Upper lobe of left lung (tissue), 6 donors: Measurements from ENCODE around the gene DMRT3. TPM values are rescaled to one million over a fixed set of nuclear protein-coding genes. Genes with fewer than 3 reads are reported as not detected.

ENCODE experiments used
- ATAC-seq, 2 donors: fragments of 200-7000 bp; cut with Tn5 transposase; one replicate each; pipeline ENCODE4 v1.9.1; 2022; ENCODE audit warnings: mild to moderate bottlenecking in 2 of 2, moderate library complexity in 2 of 2; ENCODE audit not compliant: low FRiP score in 2 of 2
- DNase-seq, 2 donors: peaks; one replicate each; pipeline ENCODE4 v3.0.0-alpha.2; 2019 to 2020
- H3K27ac ChIP-seq, 4 donors: fragments of 200-600 bp; sonication (generic); one replicate each; pipeline ENCODE4 v1.5.1; 2016 to 2019
- H3K27me3 ChIP-seq, 4 donors: fragments of 200-600 bp; sonication (generic); one replicate each; pipeline ENCODE4 v1.5.1; 2017 to 2019
- H3K36me3 ChIP-seq, 4 donors: fragments of 200-600 bp; sonication (generic); one replicate each; pipeline ENCODE4 v1.5.1; 2016 to 2019
- H3K4me1 ChIP-seq, 4 donors: fragments of 200-600 bp; sonication (generic); one replicate each; pipeline ENCODE4 v1.5.1; 2018 to 2019
- H3K4me3 ChIP-seq, 4 donors: fragments of 200-600 bp; sonication (generic); one replicate each; pipeline ENCODE4 v1.5.1; 2017 to 2019; ENCODE audit warnings: mild to moderate bottlenecking in 2 of 4, moderate library complexity in 1 of 4
- H3K9me3 ChIP-seq, 4 donors: fragments of 200-600 bp; sonication (generic); one replicate each; pipeline ENCODE4 v1.5.1; 2018 to 2019
- CTCF ChIP-seq, 6 experiments: fragments of 450-650 bp in 4 of 6; fragments of 200-600 bp in 2 of 6; sonication (generic) in 2 of 6; IDR thresholded peaks; one replicate each; pipeline ENCODE4 v1.5.1; 2016 to 2019; ENCODE audit warnings: antibody characterized with exemption in 6 of 6
- EP300 ChIP-seq, 4 donors: sonication (generic); formaldehyde crosslinking; IDR thresholded peaks; one replicate each; pipeline ENCODE4 v1.5.1; 2017; ENCODE audit warnings: antibody characterized with exemption in 4 of 4, control low read depth in 2 of 4
- POLR2A ChIP-seq, 4 donors: fragments of 450-650 bp; IDR thresholded peaks; one replicate each; pipeline ENCODE4 v1.5.1; 2016 to 2017; ENCODE audit warnings: antibody characterized with exemption in 4 of 4, mild to moderate bottlenecking in 2 of 4
- POLR2AphosphoS5 ChIP-seq, 2 donors: sonication (generic); formaldehyde crosslinking; IDR thresholded peaks; one replicate each; pipeline ENCODE4 v1.5.1; 2017; ENCODE audit warnings: antibody characterized with exemption in 2 of 2
- WGBS, 2 donors: methylation state at CpG; one replicate each; pipeline ENCODE4 v1.1.5; 2017 to 2018; 5-methylcytosine and 5-hydroxymethylcytosine counted together
- small RNA-seq, 4 donors: library from RNA; depleted of rRNA; stranded (forward); fragments of <200 nt; gene quantifications; one replicate each; pipeline ENCODE3, GENCODE V24; 2016
- total RNA-seq, 6 donors: library from RNA; depleted of rRNA in 4 of 6; stranded (reverse); fragments of >200 nt in 4 of 6; gene quantifications; one replicate each; pipeline versions ENCODE4 v1.1.0 to v1.2.1, GENCODE V29; 2016 to 2021
- donor health status: DM: no; HTN: no; CAD: no; lungs with moderate emphysema.
- donor health status: DM: no; HTN: yes; CAD: no; lungs with severe emphysema.

The DMRT3 gene
- total RNA-seq, 6 donors from 2014 or later = 0.49 TPM; not detected in 5

GRCh38 chr9:1028501-1029190 lies 52.2 kb downstream of the DMRT3 start:
- no peaks in the 10 kb centered on the region for H3K4me1 ChIP-seq
- no peak overlapping the region for H3K27ac ChIP-seq
- H3K36me3 ChIP-seq = no peaks in the 10 kb centered on the region
- H3K4me3 ChIP-seq = no peak overlapping the region
- no peaks in the 10 kb centered on the region for H3K9me3 ChIP-seq
- ATAC-seq (no peak), DNase-seq (no peak)
- WGBS, 2 donors = 64 to 65% methylated on average over 8 of the region's 8 CpGs
- TF ChIP-seq POLR2AphosphoS5 (IDR thresholded peaks at IDR 0.05) = no peak
- TF ChIP-seq CTCF (IDR thresholded peaks at IDR 0.05) = no peak
- TF ChIP-seq POLR2A (IDR thresholded peaks at IDR 0.05) = no peak
- no peaks in the 10 kb centered on the region for H3K27me3 ChIP-seq

- no peaks in the 10 kb centered on the region for H3K9me3 ChIP-seq
- ATAC-seq = no peak
- no peak overlapping the region for H3K27ac ChIP-seq
- no peak overlapping the region for H3K4me3 ChIP-seq
- no peak for DNase-seq
- no peaks in the 10 kb centered on the region for H3K4me1 ChIP-seq
- no peaks in the 10 kb centered on the region for H3K36me3 ChIP-seq
- H3K27me3 ChIP-seq = no peaks in the 10 kb centered on the region
- TF ChIP-seq CTCF (IDR thresholded peaks at IDR 0.05) (no peak), POLR2A (IDR thresholded peaks at IDR 0.05) (no peak), POLR2AphosphoS5 (IDR thresholded peaks at IDR 0.05) (no peak), EP300 (IDR thresholded peaks at IDR 0.05) (no peak)
- 55 to 57% methylated on average over 13 to 14 of the region's 14 CpGs for WGBS, 2 donors
Observed at GRCh38 chr9:1031951-1032601, 55.6 kb downstream of the DMRT3 start.

- H3K27me3 ChIP-seq = no peaks in the 10 kb centered on the region
- TF ChIP-seq POLR2AphosphoS5 (IDR thresholded peaks at IDR 0.05) (no peak), EP300 (IDR thresholded peaks at IDR 0.05) (no peak), POLR2A (IDR thresholded peaks at IDR 0.05) (no peak), CTCF (IDR thresholded peaks at IDR 0.05) (no peak)
- 26 to 29% methylated on average over 3 of the region's 3 CpGs for WGBS, 2 donors
- no peak overlapping the region for H3K27ac ChIP-seq
- H3K4me3 ChIP-seq = no peak overlapping the region
- no peak for DNase-seq
- no peaks in the 10 kb centered on the region for H3K9me3 ChIP-seq
- ATAC-seq = no peak
- no peaks in the 10 kb centered on the region for H3K36me3 ChIP-seq
- no peaks in the 10 kb centered on the region for H3K4me1 ChIP-seq
Observed at GRCh38 chr9:1034271-1034670, 57.8 kb downstream of the DMRT3 start.

GRCh38 chr9:1039589-1039988 lies 63.1 kb downstream of the DMRT3 start:
- Histone ChIP-seq H3K36me3 (no peaks in the 10 kb centered on the region), H3K27ac (no peak overlapping the region), H3K9me3 (no peaks in the 10 kb centered on the region), H3K27me3 (peaks cover 0 to 45% (median 10%) of the 10 kb centered on the region in 4 donors), H3K4me3 (no peak overlapping the region), H3K4me1 (peaks cover 4 to 9% (median 6%) of the 10 kb centered on the region in 4 donors)
- TF ChIP-seq POLR2A (IDR thresholded peaks at IDR 0.05) = no peak
- TF ChIP-seq EP300 (IDR thresholded peaks at IDR 0.05) = no peak
- no peak for TF ChIP-seq POLR2AphosphoS5 (IDR thresholded peaks at IDR 0.05)
- TF ChIP-seq CTCF (IDR thresholded peaks at IDR 0.05) = no peak
- ATAC-seq = no peak
- no peak for DNase-seq
- WGBS, 2 donors = 46 to 52% methylated on average over 4 of the region's 4 CpGs

Small RNA genes within 50 kb of the gene (small RNA-seq; reads per million reads assigned to genes)
- 0 reads per million in 4 donors for gene RNU6-1073P

Other genes starting within 250 kb of the DMRT3 start
- gene DMRT1, start 135.0 kb upstream of the DMRT3 start, total RNA-seq = not detected
- gene DMRT2, start 73.7 kb downstream of the DMRT3 start, total RNA-seq = under 1 TPM in 4 of 6 donors, not detected in 2; 0.43 to 0.84 (median 0.78) TPM